OCI-LY1 (cell line): ENCODE measurements around the gene WWC2.

ENCODE experiments used
- H2AFZ ChIP-seq: fragments of 200-600 bp; sonication (generic), shearing (Covaris generic); 2 replicates; pipeline ENCODE4 v1.6.0; 2014; ENCODE audit warnings: antibody characterized with exemption, mild to moderate bottlenecking, low read length
- H3F3A ChIP-seq: fragments of 200-600 bp; sonication (generic), shearing (Covaris generic); 2 replicates; pipeline ENCODE4 v1.6.0; 2014; ENCODE audit warnings: mild to moderate bottlenecking, antibody characterized with exemption, low read length, moderate library complexity; ENCODE audit not compliant: insufficient read depth
- H3K27ac ChIP-seq: fragments of 200-600 bp; sonication (generic); 2 replicates; pipeline ENCODE4 v1.5.1; 2014; ENCODE audit warnings: low read length, mixed run types, mild to moderate bottlenecking, low read depth; ENCODE audit not compliant: poor library complexity, severe bottlenecking
- H3K27me3 ChIP-seq: fragments of 200-600 bp; sonication (generic); 2 replicates; pipeline ENCODE4 v1.6.0; 2014; ENCODE audit warnings: antibody characterized with exemption, mild to moderate bottlenecking, low read length, moderate library complexity; ENCODE audit not compliant: insufficient read depth
- H3K36me3 ChIP-seq: fragments of 200-600 bp; sonication (generic); 2 replicates; pipeline ENCODE4 v1.6.1; 2014; ENCODE audit warnings: mild to moderate bottlenecking, antibody characterized with exemption, low read length, moderate library complexity, mixed read lengths; ENCODE audit not compliant: insufficient read depth
- H3K4me1 ChIP-seq: fragments of 200-600 bp; sonication (generic); 2 replicates; pipeline ENCODE4 v1.5.1; 2014; ENCODE audit warnings: mild to moderate bottlenecking, low read length, moderate library complexity; ENCODE audit not compliant: insufficient read depth, severe bottlenecking
- H3K4me2 ChIP-seq: fragments of 200-600 bp; sonication (generic), shearing (Covaris generic); 2 replicates; pipeline ENCODE4 v1.6.1; 2014; ENCODE audit warnings: low read length
- H3K4me3 ChIP-seq: fragments of 200-600 bp; sonication (generic); 2 replicates; pipeline ENCODE4 v1.5.1; 2014; ENCODE audit warnings: low read length, low read depth, mild to moderate bottlenecking, mixed read lengths; ENCODE audit not compliant: poor library complexity, severe bottlenecking
- H3K79me2 ChIP-seq: fragments of 200-600 bp; shearing (Covaris generic); 2 replicates; pipeline ENCODE4 v1.6.1; 2016; ENCODE audit warnings: mixed run types, low read length, mixed read lengths; ENCODE audit not compliant: insufficient read depth
- H3K9ac ChIP-seq: fragments of 200-600 bp; sonication (generic), shearing (Covaris generic); 2 replicates; pipeline ENCODE4 v1.6.1; 2014; ENCODE audit warnings: mild to moderate bottlenecking, low read length, mixed read lengths
- H3K9me2 ChIP-seq: fragments of 200-600 bp; sonication (generic), shearing (Covaris generic); 2 replicates; pipeline ENCODE4 v1.6.1; 2014; ENCODE audit warnings: low read depth, mild to moderate bottlenecking, low read length, mixed read lengths
- H3K9me3 ChIP-seq: fragments of 200-600 bp; shearing (Covaris generic); 2 replicates; pipeline ENCODE4 v1.6.1; 2014; ENCODE audit warnings: low read length, mixed read lengths
- H4K20me1 ChIP-seq: fragments of 200-600 bp; sonication (generic), shearing (Covaris generic); 2 replicates; pipeline ENCODE4 v1.6.0; 2016; ENCODE audit warnings: mild to moderate bottlenecking, low read length; ENCODE audit not compliant: insufficient read depth
- EZH2 ChIP-seq: fragments of 200-600 bp; sonication (generic), shearing (Covaris generic); IDR thresholded peaks from 2 replicates; pipeline ENCODE4 v1.8.0; 2017; ENCODE audit warnings: borderline replicate concordance, mixed run types, mild to moderate bottlenecking, antibody characterized with exemption, low read length, moderate library complexity, mixed read lengths
- TF ChIP-seq, protein P1 (sequence below): fragments of 200-600 bp; sonication (generic), shearing (Covaris generic); IDR thresholded peaks from 2 replicates; pipeline ENCODE4 v1.5.1; 2017; ENCODE audit warnings: mild to moderate bottlenecking, antibody characterized with exemption, low read length, moderate library complexity, mixed read lengths

Gene WWC2

GRCh38 chr4:183254162-183254561, 155.1 kb downstream of the WWC2 start:
- H3K9ac ChIP-seq = no peak overlapping the region
- no peaks in the 10 kb centered on the region for H3F3A ChIP-seq
- H3K27me3 ChIP-seq = no peaks in the 10 kb centered on the region
- H3K4me1 ChIP-seq = no peaks in the 10 kb centered on the region
- no peaks in the 10 kb centered on the region for H4K20me1 ChIP-seq
- H3K9me2 ChIP-seq = no peaks in the 10 kb centered on the region
- H3K36me3 ChIP-seq = no peaks in the 10 kb centered on the region
- H3K9me3 ChIP-seq = no peaks in the 10 kb centered on the region
- H2AFZ ChIP-seq = no peak overlapping the region
- H3K79me2 ChIP-seq = no peaks in the 10 kb centered on the region
- H3K27ac ChIP-seq = no peak overlapping the region
- no peak for TF ChIP-seq EZH2
- TF ChIP-seq, protein P1, sequence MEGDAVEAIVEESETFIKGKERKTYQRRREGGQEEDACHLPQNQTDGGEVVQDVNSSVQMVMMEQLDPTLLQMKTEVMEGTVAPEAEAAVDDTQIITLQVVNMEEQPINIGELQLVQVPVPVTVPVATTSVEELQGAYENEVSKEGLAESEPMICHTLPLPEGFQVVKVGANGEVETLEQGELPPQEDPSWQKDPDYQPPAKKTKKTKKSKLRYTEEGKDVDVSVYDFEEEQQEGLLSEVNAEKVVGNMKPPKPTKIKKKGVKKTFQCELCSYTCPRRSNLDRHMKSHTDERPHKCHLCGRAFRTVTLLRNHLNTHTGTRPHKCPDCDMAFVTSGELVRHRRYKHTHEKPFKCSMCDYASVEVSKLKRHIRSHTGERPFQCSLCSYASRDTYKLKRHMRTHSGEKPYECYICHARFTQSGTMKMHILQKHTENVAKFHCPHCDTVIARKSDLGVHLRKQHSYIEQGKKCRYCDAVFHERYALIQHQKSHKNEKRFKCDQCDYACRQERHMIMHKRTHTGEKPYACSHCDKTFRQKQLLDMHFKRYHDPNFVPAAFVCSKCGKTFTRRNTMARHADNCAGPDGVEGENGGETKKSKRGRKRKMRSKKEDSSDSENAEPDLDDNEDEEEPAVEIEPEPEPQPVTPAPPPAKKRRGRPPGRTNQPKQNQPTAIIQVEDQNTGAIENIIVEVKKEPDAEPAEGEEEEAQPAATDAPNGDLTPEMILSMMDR = no peak
- no peak overlapping the region for H3K4me2 ChIP-seq
- no peak overlapping the region for H3K4me3 ChIP-seq

DNA sequence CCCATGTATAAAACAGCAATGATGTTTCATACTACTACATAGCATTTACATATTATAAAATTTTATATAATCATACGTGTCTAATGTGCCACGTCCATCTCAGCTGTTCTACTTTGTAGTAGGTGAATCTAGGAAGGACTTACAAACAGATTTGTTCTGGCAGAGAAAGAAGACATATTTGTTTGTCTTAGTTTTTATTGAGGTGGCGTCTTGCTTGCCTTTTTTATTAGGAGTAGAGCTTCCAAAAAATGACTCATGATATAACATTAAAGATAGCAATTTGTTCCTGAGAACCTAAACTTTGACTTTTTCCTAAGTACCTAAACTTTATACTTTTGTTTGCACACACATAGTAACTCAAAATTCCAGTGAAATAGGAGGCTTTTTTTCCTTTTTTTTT, 156.4 kb downstream of the WWC2 start:
- TF ChIP-seq, protein P1 = no peak
- no peak for TF ChIP-seq EZH2
- Histone ChIP-seq H3K4me3 (no peak overlapping the region), H3K9me2 (no peaks in the 10 kb centered on the region), H3K4me2 (no peak overlapping the region), H3K27ac (no peak overlapping the region), H2AFZ (no peak overlapping the region), H3K4me1 (no peaks in the 10 kb centered on the region), H3F3A (no peaks in the 10 kb centered on the region), H3K9me3 (no peaks in the 10 kb centered on the region), H3K79me2 (no peaks in the 10 kb centered on the region), H3K36me3 (no peaks in the 10 kb centered on the region), H4K20me1 (no peaks in the 10 kb centered on the region), H3K27me3 (no peaks in the 10 kb centered on the region), H3K9ac (no peak overlapping the region)

- Histone ChIP-seq H3K4me1 (no peaks in the 10 kb centered on the region), H3K9ac (no peak overlapping the region), H3K27ac (no peak overlapping the region), H3K36me3 (no peaks in the 10 kb centered on the region), H3K4me2 (no peak overlapping the region), H3F3A (no peaks in the 10 kb centered on the region), H3K79me2 (no peaks in the 10 kb centered on the region), H3K4me3 (no peak overlapping the region), H3K9me3 (no peaks in the 10 kb centered on the region), H2AFZ (no peak overlapping the region), H3K9me2 (no peaks in the 10 kb centered on the region), H4K20me1 (no peaks in the 10 kb centered on the region), H3K27me3 (no peaks in the 10 kb centered on the region)
- TF ChIP-seq EZH2 = no peak
- TF ChIP-seq, protein P1 = no peak
Measured at GRCh38 chr4:183256343-183256742, 157.3 kb downstream of the WWC2 start.
